NCI-H187 (cell line): ENCODE results near the gene NOVA2.
A peak's percentile ranks its signal among the peaks of the same experiment; 100 is the strongest.

Experiments used
- DNase-seq, 2 experiments: peaks; one replicate each; lab custom pipeline; 2025; lab: John Stamatoyannopoulos, UW

NOVA2 gene

GRCh38 chr19:45924891-45925447 is 48.7 kb downstream of the NOVA2 start:
- DNase-seq, result no peak

GRCh38 chr19:45922281-45922680 is 51.4 kb downstream of the NOVA2 start:
- no peak for DNase-seq

- DNase-seq, result no peak
Measured at GRCh38 chr19:45920458-45920857, 53.2 kb downstream of the NOVA2 start.

GRCh38 chr19:45919678-45920077 is 54.0 kb downstream of the NOVA2 start:
- DNase-seq, result no peak

- no peak for DNase-seq
Measured at GRCh38 chr19:45918721-45919120, 54.9 kb downstream of the NOVA2 start.

GRCh38 chr19:45917421-45918091 is 56.1 kb downstream of the NOVA2 start:
- no peak for DNase-seq

GRCh38 chr19:45913874-45914830 is 59.5 kb downstream of the NOVA2 start, which contains the start of gene NANOS2:
Gene NANOS2, minus strand, starts transcription at chr19:45914778. Its CDS starts 85 bp downstream, at chr19:45914693.
- DNase-seq, result no peak

- DNase-seq, result no peak
Measured at GRCh38 chr19:45911291-45911690, 62.4 kb downstream of the NOVA2 start.

GRCh38 chr19:45908956-45909355 is 64.7 kb downstream of the NOVA2 start:
- DNase-seq, result no peak

- no peak for DNase-seq
Measured at GRCh38 chr19:45906221-45906620, 67.4 kb downstream of the NOVA2 start.

GRCh38 chr19:45905011-45905410 is 68.7 kb downstream of the NOVA2 start:
- no peak for DNase-seq

- peak; percentile 96 to 98 for DNase-seq
Measured at GRCh38 chr19:45902651-45903625, 70.7 kb downstream of the NOVA2 start.

GRCh38 chr19:45901912-45902650 is 71.6 kb downstream of the NOVA2 start, which contains the start of gene MYPOP:
Gene MYPOP, minus strand, starts transcription at chr19:45902613. Its CDS starts 840 bp downstream, at chr19:45901773.
- DNase-seq, result no peak

GRCh38 chr19:45901432-45901911 is 72.2 kb downstream of the NOVA2 start:
- no peak for DNase-seq

GRCh38 chr19:45900738-45901431 is 72.8 kb downstream of the NOVA2 start:
- no peak for DNase-seq

GRCh38 chr19:45899919-45900589 is 73.6 kb downstream of the NOVA2 start:
- DNase-seq, result no peak

- no peak for DNase-seq
Measured at GRCh38 chr19:45899253-45899652, 74.4 kb downstream of the NOVA2 start.

- no peak for DNase-seq
Measured at GRCh38 chr19:45897261-45897812, 76.3 kb downstream of the NOVA2 start.
